DOHH2 (cell line): ENCODE measurements around the gene NRSN2.

Experiments
- H3F3A ChIP-seq: fragments of 200-600 bp; sonication (generic), shearing (Covaris generic); 2 replicates; pipeline ENCODE4 v1.6.0; 2016; ENCODE audit warnings: antibody characterized with exemption, mild to moderate bottlenecking; ENCODE audit not compliant: control insufficient read depth, insufficient read depth
- H3K27ac ChIP-seq: fragments of 200-600 bp; sonication (generic); 2 replicates; pipeline ENCODE4 v1.5.1; 2014; ENCODE audit warnings: low read depth, mild to moderate bottlenecking, low read length, moderate library complexity
- H3K27me3 ChIP-seq: fragments of 200-600 bp; sonication (generic); 2 replicates; pipeline ENCODE4 v1.6.1; 2014; ENCODE audit warnings: mild to moderate bottlenecking, low read length, mixed read lengths; ENCODE audit not compliant: control insufficient read depth
- H3K36me3 ChIP-seq: fragments of 200-600 bp; sonication (generic); 2 replicates; pipeline ENCODE4 v1.6.1; 2014; ENCODE audit warnings: mild to moderate bottlenecking, low read length, moderate library complexity, mixed read lengths; ENCODE audit not compliant: control insufficient read depth
- H3K4me1 ChIP-seq: fragments of 200-600 bp; sonication (generic); 2 replicates; pipeline ENCODE4 v1.6.1; 2014; ENCODE audit warnings: mild to moderate bottlenecking, low read length, mixed read lengths; ENCODE audit not compliant: control insufficient read depth
- H3K4me2 ChIP-seq: fragments of 200-600 bp; sonication (generic); 2 replicates; pipeline ENCODE4 v1.6.0; 2014; ENCODE audit warnings: mild to moderate bottlenecking, low read length, moderate library complexity
- H3K4me3 ChIP-seq: fragments of 200-600 bp; sonication (generic); 2 replicates; pipeline ENCODE4 v1.5.1; 2014; ENCODE audit warnings: mild to moderate bottlenecking, low read length, mixed read lengths
- H3K79me2 ChIP-seq: fragments of 200-600 bp; sonication (generic); 2 replicates; pipeline ENCODE4 v1.6.1; 2014; ENCODE audit warnings: mild to moderate bottlenecking, low read length, mixed read lengths; ENCODE audit not compliant: control insufficient read depth
- H3K9me2 ChIP-seq: fragments of 200-600 bp; sonication (generic); replicated peaks from 2 replicates; pipeline ENCODE4 v1.6.1; 2014; ENCODE audit warnings: mild to moderate bottlenecking, low read length, mixed read lengths; ENCODE audit not compliant: control insufficient read depth
- H3K9me3 ChIP-seq: fragments of 200-600 bp; sonication (generic); 2 replicates; pipeline ENCODE4 v1.6.1; 2014; ENCODE audit warnings: antibody characterized with exemption, low read length, mixed read lengths; ENCODE audit not compliant: control insufficient read depth, insufficient read depth
- H4K20me1 ChIP-seq: fragments of 200-600 bp; sonication (generic); 2 replicates; pipeline ENCODE4 v1.6.0; 2014; ENCODE audit warnings: low read depth, mild to moderate bottlenecking, antibody characterized with exemption, low read length, moderate library complexity; ENCODE audit not compliant: control insufficient read depth, insufficient read depth
- CTCF ChIP-seq: fragments of 200-600 bp; sonication (generic); IDR thresholded peaks from one replicate; pipeline ENCODE4 v1.5.1; 2014; ENCODE audit warnings: antibody characterized with exemption, mild to moderate bottlenecking, low read depth, low read length; ENCODE audit not compliant: poor library complexity, severe bottlenecking
- EZH2phosphoT487 ChIP-seq: fragments of 200-600 bp; sonication (generic); IDR thresholded peaks from 2 replicates; pipeline ENCODE4 v1.6.1; 2017; ENCODE audit warnings: borderline replicate concordance, mild to moderate bottlenecking, antibody characterized with exemption, low read length, moderate library complexity, mixed read lengths

NRSN2 gene

GRCh38 chr20:358891-359555 lies 12.1 kb downstream of the NRSN2 start:
- TF ChIP-seq CTCF (no peak), EZH2phosphoT487 (no peak)
- peaks cover 4% of the 10 kb centered on the region; the same call in 1 of the 2 replicates for H3F3A ChIP-seq
- H3K9me3 ChIP-seq = no peaks in the 10 kb centered on the region
- no peaks in the 10 kb centered on the region for H3K9me2 ChIP-seq
- no peak overlapping the region for H3K27ac ChIP-seq
- H3K4me2 ChIP-seq = no peak overlapping the region
- no peak overlapping the region for H3K4me3 ChIP-seq
- H3K4me1 ChIP-seq = peaks cover 46% of the 10 kb centered on the region
- H4K20me1 ChIP-seq = 0 out of 2 replicates have a peak, but pooled peaks cover 4% of the 10 kb centered on the region
- peaks cover 6% of the 10 kb centered on the region for H3K27me3 ChIP-seq
- H3K36me3 ChIP-seq = no peaks in the 10 kb centered on the region
- no peaks in the 10 kb centered on the region for H3K79me2 ChIP-seq

GRCh38 chr20:361561-361960 lies 14.7 kb downstream of the NRSN2 start:
- Histone ChIP-seq H3F3A (peaks cover 4% of the 10 kb centered on the region; the same call in 1 of the 2 replicates), H3K9me2 (no peaks in the 10 kb centered on the region), H3K27me3 (peaks cover 9% of the 10 kb centered on the region), H3K79me2 (no peaks in the 10 kb centered on the region), H3K4me1 (peaks cover 40% of the 10 kb centered on the region), H3K36me3 (no peaks in the 10 kb centered on the region), H4K20me1 (0 out of 2 replicates have a peak, but pooled peaks cover 4% of the 10 kb centered on the region), H3K27ac (no peak overlapping the region), H3K4me3 (peak overlapping the region; percentile 22; the same call in 1 of the 2 replicates), H3K4me2 (peak overlapping the region; percentile 50), H3K9me3 (no peaks in the 10 kb centered on the region)
- TF ChIP-seq CTCF = no peak
- TF ChIP-seq EZH2phosphoT487 = no peak

DNA sequence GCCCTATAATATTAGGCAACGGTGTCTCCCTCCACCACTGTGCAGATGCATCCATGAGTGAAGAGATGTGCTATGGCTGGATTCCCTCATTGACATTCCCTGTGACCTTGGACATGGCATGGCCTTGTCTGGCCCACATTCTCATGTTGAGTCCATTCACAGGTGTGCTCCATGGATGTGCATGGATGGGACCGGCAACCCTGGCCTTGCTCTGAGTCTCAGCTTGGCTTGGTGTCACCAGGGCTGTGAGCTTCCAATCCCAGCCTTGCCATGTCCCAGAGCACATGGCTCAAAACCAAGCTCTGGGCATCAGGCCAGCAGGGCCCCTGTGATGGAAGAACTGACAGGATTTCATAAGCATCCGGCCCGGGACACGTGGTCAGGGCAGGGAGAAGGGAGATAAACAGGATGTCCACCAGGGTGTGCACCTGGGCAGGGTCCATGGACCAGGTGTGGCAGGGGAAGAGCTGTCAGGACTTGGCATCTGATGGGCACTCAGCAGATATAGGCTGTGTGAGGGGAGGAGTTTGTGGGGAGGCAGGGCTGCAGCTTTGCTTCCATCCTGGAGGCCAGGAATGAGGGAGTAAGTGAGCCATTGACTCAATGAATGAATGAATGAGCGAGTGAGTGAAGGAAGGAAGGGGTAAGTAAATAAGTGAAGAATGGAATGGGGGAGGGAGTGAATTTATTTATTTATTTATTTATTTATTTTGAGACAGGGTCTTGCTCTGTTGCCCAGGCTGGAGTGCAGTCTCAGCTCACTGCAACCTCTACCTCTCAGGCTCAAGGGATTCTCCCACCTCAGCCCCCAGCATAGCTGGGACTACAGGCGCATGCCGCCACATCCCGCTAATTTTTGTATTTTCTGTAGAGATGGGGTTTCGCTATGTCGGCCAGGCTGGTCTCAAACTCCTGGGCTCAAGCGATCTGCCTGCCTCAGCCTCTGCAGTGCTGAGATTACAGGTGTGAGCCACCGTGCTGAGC lies 15.7 kb downstream of the NRSN2 start:
- peaks cover 9% of the 10 kb centered on the region for H3K27me3 ChIP-seq
- peak overlapping the region; percentile 50 for H3K4me2 ChIP-seq
- no peaks in the 10 kb centered on the region for H3K9me3 ChIP-seq
- TF ChIP-seq CTCF (peak; percentile 1), EZH2phosphoT487 (no peak)
- peaks cover 4% of the 10 kb centered on the region; the same call in 1 of the 2 replicates for H3F3A ChIP-seq
- peak overlapping the region; percentile 41 for H3K4me3 ChIP-seq
- 0 out of 2 replicates have a peak, but pooled peaks cover 4% of the 10 kb centered on the region for H4K20me1 ChIP-seq
- no peaks in the 10 kb centered on the region for H3K36me3 ChIP-seq
- H3K27ac ChIP-seq = no peak overlapping the region
- peaks cover 39% of the 10 kb centered on the region for H3K4me1 ChIP-seq
- H3K79me2 ChIP-seq = no peaks in the 10 kb centered on the region
- no peaks in the 10 kb centered on the region for H3K9me2 ChIP-seq
